ENCODE results near the gene TRIM2. TPM values are rescaled to one million over a fixed set of nuclear protein-coding genes. Genes with fewer than 3 reads are reported as not detected.

Gene TRIM2
- total and polyA plus RNA-seq, 4 donors, result 3.4 to 15.5 (median 8.9) TPM

DNA sequence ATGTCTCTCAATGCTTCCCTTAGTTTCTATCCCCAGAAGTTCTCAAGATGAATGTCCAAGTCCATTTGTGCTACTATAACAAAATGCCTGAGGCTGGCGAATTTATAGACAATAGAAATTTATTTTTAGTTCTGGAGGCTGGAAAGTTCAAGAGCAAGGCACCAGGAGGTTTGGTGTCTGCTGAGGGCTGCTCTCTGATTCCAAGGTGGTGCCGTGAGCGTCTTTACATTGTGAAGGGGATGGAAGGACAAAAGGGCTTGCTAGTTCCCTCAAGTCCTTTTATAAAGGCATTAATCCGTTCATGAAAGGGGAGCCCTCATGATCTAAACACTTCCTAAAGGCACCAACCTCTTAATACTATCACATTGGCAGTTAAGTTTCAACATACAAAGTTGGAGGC is 12.3 kb downstream of the TRIM2 start:
- no peak overlapping the region for H3K4me3 ChIP-seq (ENCODE audit: low read depth in 1 of 3, low read length in 3 of 3)
- no peak for DNase-seq (ENCODE audit: low spot score)
- H3K36me3 ChIP-seq (ENCODE audit: control insufficient read depth in 4 of 4, insufficient read depth in 3 of 4, low read depth in 1 of 4, low read length in 3 of 4), result no peaks in the 10 kb centered on the region
- H3K4me1 ChIP-seq (ENCODE audit: control insufficient read depth in 4 of 4, insufficient read depth in 4 of 4, low read length in 3 of 4), result no peaks in the 10 kb centered on the region
- H3K9ac ChIP-seq (ENCODE audit: low read depth in 1 of 2, low read length in 2 of 2), result no peak overlapping the region
- 94% methylated on average over 4 of the region's 4 CpGs for WGBS
- TF ChIP-seq HNF4G (IDR thresholded peaks at IDR 0.05) (no peak), GABPA (IDR thresholded peaks at IDR 0.05 in 1 of 2, conservative IDR thresholded peaks at IDR 0.05 in 1 of 2) (no peak), MAX (IDR thresholded peaks at IDR 0.05) (no peak), REST (IDR thresholded peaks at IDR 0.05) (no peak), SP1 (IDR thresholded peaks at IDR 0.05) (no peak), RAD21 (IDR thresholded peaks at IDR 0.05) (no peak), FOXA1 (IDR thresholded peaks at IDR 0.05) (no peak), JUND (IDR thresholded peaks at IDR 0.05) (no peak), EGR1 (IDR thresholded peaks at IDR 0.05; ENCODE audit: low read depth in 2 of 2) (no peak), FOXA2 (IDR thresholded peaks at IDR 0.05) (no peak), TAF1 (conservative IDR thresholded peaks at IDR 0.05) (no peak), YY1 (IDR thresholded peaks at IDR 0.05) (no peak), NR2F2 (IDR thresholded peaks at IDR 0.05) (no peak), RXRA (IDR thresholded peaks at IDR 0.05) (no peak), HNF4A (conservative IDR thresholded peaks at IDR 0.05) (no peak)
- TF ChIP-seq, protein P1, sequence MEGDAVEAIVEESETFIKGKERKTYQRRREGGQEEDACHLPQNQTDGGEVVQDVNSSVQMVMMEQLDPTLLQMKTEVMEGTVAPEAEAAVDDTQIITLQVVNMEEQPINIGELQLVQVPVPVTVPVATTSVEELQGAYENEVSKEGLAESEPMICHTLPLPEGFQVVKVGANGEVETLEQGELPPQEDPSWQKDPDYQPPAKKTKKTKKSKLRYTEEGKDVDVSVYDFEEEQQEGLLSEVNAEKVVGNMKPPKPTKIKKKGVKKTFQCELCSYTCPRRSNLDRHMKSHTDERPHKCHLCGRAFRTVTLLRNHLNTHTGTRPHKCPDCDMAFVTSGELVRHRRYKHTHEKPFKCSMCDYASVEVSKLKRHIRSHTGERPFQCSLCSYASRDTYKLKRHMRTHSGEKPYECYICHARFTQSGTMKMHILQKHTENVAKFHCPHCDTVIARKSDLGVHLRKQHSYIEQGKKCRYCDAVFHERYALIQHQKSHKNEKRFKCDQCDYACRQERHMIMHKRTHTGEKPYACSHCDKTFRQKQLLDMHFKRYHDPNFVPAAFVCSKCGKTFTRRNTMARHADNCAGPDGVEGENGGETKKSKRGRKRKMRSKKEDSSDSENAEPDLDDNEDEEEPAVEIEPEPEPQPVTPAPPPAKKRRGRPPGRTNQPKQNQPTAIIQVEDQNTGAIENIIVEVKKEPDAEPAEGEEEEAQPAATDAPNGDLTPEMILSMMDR (IDR thresholded peaks at IDR 0.05; ENCODE audit: low read depth, low read length, missing input control), result no peak
- TF ChIP-seq, protein P2, sequence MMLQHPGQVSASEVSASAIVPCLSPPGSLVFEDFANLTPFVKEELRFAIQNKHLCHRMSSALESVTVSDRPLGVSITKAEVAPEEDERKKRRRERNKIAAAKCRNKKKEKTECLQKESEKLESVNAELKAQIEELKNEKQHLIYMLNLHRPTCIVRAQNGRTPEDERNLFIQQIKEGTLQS (IDR thresholded peaks at IDR 0.05), result no peak
- TF ChIP-seq, protein P3, sequence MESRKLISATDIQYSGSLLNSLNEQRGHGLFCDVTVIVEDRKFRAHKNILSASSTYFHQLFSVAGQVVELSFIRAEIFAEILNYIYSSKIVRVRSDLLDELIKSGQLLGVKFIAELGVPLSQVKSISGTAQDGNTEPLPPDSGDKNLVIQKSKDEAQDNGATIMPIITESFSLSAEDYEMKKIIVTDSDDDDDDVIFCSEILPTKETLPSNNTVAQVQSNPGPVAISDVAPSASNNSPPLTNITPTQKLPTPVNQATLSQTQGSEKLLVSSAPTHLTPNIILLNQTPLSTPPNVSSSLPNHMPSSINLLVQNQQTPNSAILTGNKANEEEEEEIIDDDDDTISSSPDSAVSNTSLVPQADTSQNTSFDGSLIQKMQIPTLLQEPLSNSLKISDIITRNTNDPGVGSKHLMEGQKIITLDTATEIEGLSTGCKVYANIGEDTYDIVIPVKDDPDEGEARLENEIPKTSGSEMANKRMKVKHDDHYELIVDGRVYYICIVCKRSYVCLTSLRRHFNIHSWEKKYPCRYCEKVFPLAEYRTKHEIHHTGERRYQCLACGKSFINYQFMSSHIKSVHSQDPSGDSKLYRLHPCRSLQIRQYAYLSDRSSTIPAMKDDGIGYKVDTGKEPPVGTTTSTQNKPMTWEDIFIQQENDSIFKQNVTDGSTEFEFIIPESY (IDR thresholded peaks at IDR 0.05), result no peak
- H3K27ac ChIP-seq (ENCODE audit: low read depth in 1 of 2, low read length in 2 of 2), result no peak overlapping the region
- H3K9me3 ChIP-seq (ENCODE audit: control insufficient read depth in 4 of 4, low read length in 3 of 4), result no peaks in the 10 kb centered on the region
- no peaks in the 10 kb centered on the region for H3K27me3 ChIP-seq (ENCODE audit: control insufficient read depth in 4 of 4, insufficient read depth in 4 of 4, low read length in 3 of 4)

Measured in liver (tissue), 9 donors.